Measurements from ENCODE around the gene SPOPL. TPM values are rescaled to one million over a fixed set of nuclear protein-coding genes. Genes with fewer than 3 reads are reported as not detected.

The SPOPL gene
- polyA plus RNA-seq, 4 donors: 6.3 to 22.0 (median 7.7) TPM

DNA sequence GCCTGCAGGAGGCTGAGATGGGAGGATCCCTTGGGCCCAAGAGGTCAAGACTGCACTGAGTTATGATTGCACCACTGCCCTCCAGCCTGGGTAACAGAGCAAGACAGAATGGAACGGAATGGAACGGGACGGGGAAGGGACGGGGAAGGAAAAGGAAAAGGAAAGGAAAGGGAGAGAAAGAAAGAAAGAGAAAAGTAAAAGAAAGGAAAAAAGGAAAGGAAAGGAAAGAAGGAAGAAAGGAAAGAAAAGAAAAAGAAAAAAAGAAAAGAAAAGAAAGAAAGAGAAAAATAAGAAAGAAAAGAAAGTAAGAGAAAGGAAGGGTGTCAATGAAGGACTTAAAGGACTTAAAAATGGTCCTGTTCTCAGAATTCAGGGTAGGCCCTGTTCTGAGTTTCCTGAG is 4.3 kb upstream of the SPOPL start:
- peaks cover 0 to 10% (median 2%) of the 10 kb centered on the region in 3 donors for H3K36me3 ChIP-seq (ENCODE audit: control insufficient read depth in 3 of 3, insufficient read depth in 2 of 3, low read depth in 1 of 3, low read length in 3 of 3)
- H3K9me3 ChIP-seq (ENCODE audit: control insufficient read depth in 2 of 2, insufficient read depth in 1 of 2, low read depth in 1 of 2, low read length in 1 of 2): no peaks in the 10 kb centered on the region
- no peak for DNase-seq
- 96 to 100% (median 100%) methylated on average over 4 of the region's 4 CpGs for WGBS, 3 donors
- H3K4me3 ChIP-seq (ENCODE audit: low read depth in 1 of 3, low read length in 3 of 3): no peak overlapping the region
- peaks cover 0 to 12% (median 0%) of the 10 kb centered on the region in 3 donors for H3K4me1 ChIP-seq (ENCODE audit: control insufficient read depth in 3 of 3, insufficient read depth in 2 of 3, low read depth in 1 of 3, low read length in 2 of 3)
- no peak for FAIRE-seq
- no peaks in the 10 kb centered on the region for H3K27me3 ChIP-seq (ENCODE audit: control insufficient read depth in 3 of 3, insufficient read depth in 3 of 3, low read length in 3 of 3)
- no peak overlapping the region for H3K27ac ChIP-seq (ENCODE audit: low read depth in 1 of 3, low read length in 2 of 3)

DNA sequence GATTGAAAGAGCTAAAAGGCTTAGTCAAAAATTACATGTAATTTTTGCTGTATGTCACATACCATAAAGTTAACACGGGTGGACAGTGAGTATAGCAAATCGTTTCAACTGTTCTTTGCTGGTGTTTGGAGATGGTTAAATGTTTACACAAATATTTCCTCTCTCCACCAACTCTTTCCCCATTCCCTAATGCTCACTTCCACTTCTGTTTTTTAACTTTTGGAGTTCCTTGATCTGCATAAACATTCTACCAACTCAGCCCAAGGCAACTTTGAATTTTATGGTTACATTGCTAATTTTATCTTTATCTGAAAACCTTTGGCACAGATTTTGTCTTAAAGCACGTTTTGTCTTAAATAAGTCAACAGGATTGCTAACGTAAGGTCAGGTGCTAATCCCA is 1.9 kb upstream of the SPOPL start:
- H3K36me3 ChIP-seq (ENCODE audit: control insufficient read depth in 3 of 3, insufficient read depth in 2 of 3, low read depth in 1 of 3, low read length in 3 of 3): peaks cover 0 to 5% (median 2%) of the 10 kb centered on the region in 3 donors
- no peaks in the 10 kb centered on the region for H3K27me3 ChIP-seq (ENCODE audit: control insufficient read depth in 3 of 3, insufficient read depth in 3 of 3, low read length in 3 of 3)
- H3K4me1 ChIP-seq (ENCODE audit: control insufficient read depth in 3 of 3, insufficient read depth in 2 of 3, low read depth in 1 of 3, low read length in 2 of 3): peaks cover 0 to 14% (median 6%) of the 10 kb centered on the region in 3 donors
- DNase-seq (no peak), FAIRE-seq (no peak)
- H3K4me3 ChIP-seq (ENCODE audit: low read depth in 1 of 3, low read length in 3 of 3): no peak overlapping the region
- no peaks in the 10 kb centered on the region for H3K9me3 ChIP-seq (ENCODE audit: control insufficient read depth in 2 of 2, insufficient read depth in 1 of 2, low read depth in 1 of 2, low read length in 1 of 2)
- WGBS, 3 donors: 74 to 75% (median 74%) methylated on average over 4 of the region's 4 CpGs
- no peak overlapping the region for H3K27ac ChIP-seq (ENCODE audit: low read depth in 1 of 3, low read length in 2 of 3)

DNA sequence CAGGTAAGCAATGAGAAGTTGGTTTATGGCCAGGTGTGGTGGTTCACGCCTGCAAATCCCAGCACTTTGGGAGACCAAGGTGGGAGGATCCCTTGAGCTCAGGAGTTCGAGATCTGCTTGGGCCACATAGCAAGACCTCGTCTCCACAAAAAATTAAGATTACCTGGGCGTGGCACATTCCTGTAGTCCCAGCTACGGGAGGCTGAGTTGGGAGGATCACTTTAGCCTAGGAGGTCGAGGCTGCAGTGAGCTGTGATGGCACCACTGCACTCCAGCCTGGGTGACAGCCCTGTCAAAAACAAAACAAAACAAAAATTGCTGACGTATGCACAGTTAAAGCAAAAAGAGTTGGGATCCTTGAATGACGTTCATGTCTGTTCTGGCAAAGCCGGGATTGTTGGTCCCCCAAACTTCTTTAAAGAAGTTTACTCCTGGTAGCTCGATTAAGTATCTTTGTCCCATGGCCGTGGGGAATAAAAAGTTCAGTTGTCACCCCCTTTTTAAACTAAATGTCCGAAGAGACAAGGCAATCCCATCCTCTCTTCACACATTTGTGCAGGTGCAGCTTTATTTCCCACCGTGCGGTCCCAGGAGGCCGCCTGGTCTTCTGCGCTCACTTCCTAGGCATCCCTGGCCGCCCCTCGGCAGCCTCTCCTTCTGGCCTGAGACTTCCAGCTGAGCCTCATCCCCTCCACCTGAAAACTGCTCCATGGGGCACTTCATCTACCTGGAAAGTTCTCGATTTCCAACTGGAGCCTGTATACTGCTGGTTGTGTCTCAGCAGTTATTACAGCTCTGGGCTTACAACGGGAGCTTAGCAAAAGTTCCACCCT is 762 bp upstream of the SPOPL start:
- Histone ChIP-seq H3K4me3 (ENCODE audit: low read depth in 1 of 3, low read length in 3 of 3) (peak overlapping the region; percentile 72 to 100 (median 89)), H3K9me3 (ENCODE audit: control insufficient read depth in 2 of 2, insufficient read depth in 1 of 2, low read depth in 1 of 2, low read length in 1 of 2) (no peaks in the 10 kb centered on the region), H3K36me3 (ENCODE audit: control insufficient read depth in 3 of 3, insufficient read depth in 2 of 3, low read depth in 1 of 3, low read length in 3 of 3) (peaks cover 0 to 5% (median 2%) of the 10 kb centered on the region in 3 donors), H3K27ac (ENCODE audit: low read depth in 1 of 3, low read length in 2 of 3) (peak overlapping the region; percentile 74 to 98 (median 94)), H3K27me3 (ENCODE audit: control insufficient read depth in 3 of 3, insufficient read depth in 3 of 3, low read length in 3 of 3) (no peaks in the 10 kb centered on the region), H3K4me1 (ENCODE audit: control insufficient read depth in 3 of 3, insufficient read depth in 2 of 3, low read depth in 1 of 3, low read length in 2 of 3) (peaks cover 0 to 13% (median 10%) of the 10 kb centered on the region in 3 donors)
- DNase-seq (no peak), FAIRE-seq (no peak)
- WGBS, 3 donors: 24 to 45% (median 42%) methylated on average over 20 of the region's 20 CpGs

DNA sequence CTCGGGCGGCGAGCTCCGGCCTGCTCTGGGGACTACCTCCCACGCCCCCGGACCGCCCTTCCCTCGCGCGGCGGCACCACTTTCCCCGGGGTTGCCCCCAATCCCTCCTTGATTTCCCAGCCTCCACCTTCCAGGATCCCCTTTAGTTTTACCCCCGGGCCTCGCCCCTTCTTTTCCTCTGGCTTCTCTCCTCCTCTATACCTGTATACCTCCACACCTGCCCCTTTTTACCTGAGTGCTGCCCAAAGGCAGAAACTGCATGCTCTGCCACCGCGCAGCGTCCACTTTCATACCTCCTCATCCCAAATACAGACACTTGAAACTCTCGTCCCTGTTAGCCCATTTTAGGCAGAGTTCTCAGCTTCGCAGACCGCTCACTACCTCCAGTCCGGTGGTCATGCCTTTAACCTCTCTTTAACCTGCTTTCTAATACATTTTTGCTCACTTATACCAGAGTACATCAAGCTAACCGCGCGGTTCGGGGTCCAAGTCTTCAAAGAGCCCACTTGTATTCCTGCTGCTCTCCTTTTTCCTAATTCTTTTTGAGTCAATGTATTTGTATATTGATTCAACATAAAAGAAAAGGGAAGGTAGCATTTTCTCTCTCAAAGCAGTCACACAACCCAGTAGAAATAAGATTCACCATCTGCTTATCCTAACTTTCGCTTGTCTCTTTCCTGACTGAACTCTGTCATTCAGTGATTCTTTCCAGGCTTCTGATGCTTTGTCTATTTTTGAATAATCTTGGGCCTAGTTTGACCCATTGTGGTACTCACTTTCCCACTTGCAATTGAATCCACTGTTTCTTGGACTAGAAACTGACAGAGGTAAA is 901 bp downstream of the SPOPL start:
- DNase-seq (peak in 1 of 2 donors; percentile 24), FAIRE-seq (no peak)
- WGBS, 3 donors: 1 to 2% (median 1%) methylated on average over 16 to 26 of the region's 26 CpGs
- H3K36me3 ChIP-seq (ENCODE audit: control insufficient read depth in 3 of 3, insufficient read depth in 2 of 3, low read depth in 1 of 3, low read length in 3 of 3): no peaks in the 10 kb centered on the region
- peak overlapping the region; percentile 72 to 100 (median 86) for H3K4me3 ChIP-seq (ENCODE audit: low read depth in 1 of 3, low read length in 3 of 3)
- H3K27ac ChIP-seq (ENCODE audit: low read depth in 1 of 3, low read length in 2 of 3): peak overlapping the region; percentile 61 to 91 (median 90)
- H3K4me1 ChIP-seq (ENCODE audit: control insufficient read depth in 3 of 3, insufficient read depth in 2 of 3, low read depth in 1 of 3, low read length in 2 of 3): peaks cover 0 to 14% (median 13%) of the 10 kb centered on the region in 3 donors
- no peaks in the 10 kb centered on the region for H3K27me3 ChIP-seq (ENCODE audit: control insufficient read depth in 3 of 3, insufficient read depth in 3 of 3, low read length in 3 of 3)
- no peaks in the 10 kb centered on the region for H3K9me3 ChIP-seq (ENCODE audit: control insufficient read depth in 2 of 2, insufficient read depth in 1 of 2, low read depth in 1 of 2, low read length in 1 of 2)

DNA sequence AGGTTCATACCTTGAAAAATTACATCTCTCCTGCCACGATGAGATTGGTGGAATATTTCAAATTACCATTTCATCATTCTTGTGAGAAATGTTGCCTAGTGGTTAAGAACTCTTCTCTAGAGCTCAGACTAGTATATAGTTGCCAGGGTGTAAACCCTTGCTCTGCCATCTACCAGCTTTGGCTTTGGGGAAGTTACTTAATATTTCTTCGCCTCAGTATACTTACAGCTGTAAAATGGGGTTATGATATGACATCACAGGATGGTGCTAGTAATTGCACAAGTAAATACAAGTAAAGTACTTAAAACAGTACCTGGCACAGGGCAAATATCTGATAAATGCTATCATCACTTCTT is 1.5 kb downstream of the SPOPL start:
- 17 to 34% (median 27%) methylated on average over 2 of the region's 2 CpGs for WGBS, 3 donors
- Histone ChIP-seq H3K27ac (ENCODE audit: low read depth in 1 of 3, low read length in 2 of 3) (peak overlapping the region in 2 of 3 donors; percentile 24 to 90), H3K4me3 (ENCODE audit: low read depth in 1 of 3, low read length in 3 of 3) (peak overlapping the region; percentile 15 to 86 (median 72)), H3K4me1 (ENCODE audit: control insufficient read depth in 3 of 3, insufficient read depth in 2 of 3, low read depth in 1 of 3, low read length in 2 of 3) (peaks cover 0 to 14% (median 13%) of the 10 kb centered on the region in 3 donors), H3K27me3 (ENCODE audit: control insufficient read depth in 3 of 3, insufficient read depth in 3 of 3, low read length in 3 of 3) (no peaks in the 10 kb centered on the region), H3K36me3 (ENCODE audit: control insufficient read depth in 3 of 3, insufficient read depth in 2 of 3, low read depth in 1 of 3, low read length in 3 of 3) (no peaks in the 10 kb centered on the region), H3K9me3 (ENCODE audit: control insufficient read depth in 2 of 2, insufficient read depth in 1 of 2, low read depth in 1 of 2, low read length in 1 of 2) (no peaks in the 10 kb centered on the region)
- peak; percentile 22 to 25 for DNase-seq
- no peak for FAIRE-seq

DNA sequence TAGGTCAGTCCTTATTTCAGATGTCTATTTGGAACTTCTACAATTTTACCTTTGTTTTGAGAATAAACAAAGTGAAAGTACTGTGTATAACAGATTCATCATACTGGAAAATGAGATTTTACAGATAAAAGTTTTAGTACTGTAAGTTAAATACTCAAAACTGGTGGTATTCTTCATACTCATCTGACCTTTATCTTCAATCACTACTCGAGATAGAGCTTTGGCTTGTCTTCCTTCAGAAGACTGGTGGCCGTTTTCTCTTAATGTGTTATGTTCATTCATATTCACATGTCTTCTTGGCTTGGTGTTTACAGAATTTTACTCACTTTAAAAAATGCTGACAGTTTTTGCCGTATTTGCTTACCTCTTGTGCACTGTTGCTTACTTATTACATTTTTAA is 2.1 kb downstream of the SPOPL start:
- DNase-seq: peak in 1 of 2 donors; percentile 3
- Histone ChIP-seq H3K4me3 (ENCODE audit: low read depth in 1 of 3, low read length in 3 of 3) (peak overlapping the region in 1 of 3 donors; percentile 7), H3K9me3 (ENCODE audit: control insufficient read depth in 2 of 2, insufficient read depth in 1 of 2, low read depth in 1 of 2, low read length in 1 of 2) (no peaks in the 10 kb centered on the region), H3K36me3 (ENCODE audit: control insufficient read depth in 3 of 3, insufficient read depth in 2 of 3, low read depth in 1 of 3, low read length in 3 of 3) (no peaks in the 10 kb centered on the region), H3K27me3 (ENCODE audit: control insufficient read depth in 3 of 3, insufficient read depth in 3 of 3, low read length in 3 of 3) (no peaks in the 10 kb centered on the region), H3K4me1 (ENCODE audit: control insufficient read depth in 3 of 3, insufficient read depth in 2 of 3, low read depth in 1 of 3, low read length in 2 of 3) (peaks cover 0 to 14% (median 13%) of the 10 kb centered on the region in 3 donors), H3K27ac (ENCODE audit: low read depth in 1 of 3, low read length in 2 of 3) (no peak overlapping the region)
- FAIRE-seq: no peak
- WGBS, 3 donors: 4 to 13% (median 9%) methylated on average over 3 of the region's 3 CpGs

DNA sequence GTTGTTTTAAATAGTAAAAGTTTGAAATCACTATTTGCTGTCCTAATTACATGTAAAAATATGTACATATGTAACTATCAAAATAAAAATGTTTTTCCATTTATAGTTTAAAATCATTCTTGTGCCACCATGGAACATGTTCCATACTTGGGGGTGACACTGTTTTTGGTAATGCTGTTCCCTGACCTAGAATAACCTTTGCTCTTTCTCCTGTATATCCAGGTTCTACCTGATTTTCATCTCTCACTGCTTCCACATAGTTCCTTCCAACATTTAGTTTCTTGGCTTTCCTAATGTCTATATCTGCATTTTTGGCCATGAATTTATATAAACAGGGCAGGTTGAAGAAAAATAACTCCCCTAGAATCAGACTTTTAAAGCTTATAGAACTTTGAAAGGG is 2.5 kb downstream of the SPOPL start:
- DNase-seq (no peak), FAIRE-seq (no peak)
- Histone ChIP-seq H3K4me1 (ENCODE audit: control insufficient read depth in 3 of 3, insufficient read depth in 2 of 3, low read depth in 1 of 3, low read length in 2 of 3) (peaks cover 0 to 14% (median 13%) of the 10 kb centered on the region in 3 donors), H3K27ac (ENCODE audit: low read depth in 1 of 3, low read length in 2 of 3) (no peak overlapping the region), H3K36me3 (ENCODE audit: control insufficient read depth in 3 of 3, insufficient read depth in 2 of 3, low read depth in 1 of 3, low read length in 3 of 3) (no peaks in the 10 kb centered on the region), H3K4me3 (ENCODE audit: low read depth in 1 of 3, low read length in 3 of 3) (no peak overlapping the region), H3K27me3 (ENCODE audit: control insufficient read depth in 3 of 3, insufficient read depth in 3 of 3, low read length in 3 of 3) (no peaks in the 10 kb centered on the region), H3K9me3 (ENCODE audit: control insufficient read depth in 2 of 2, insufficient read depth in 1 of 2, low read depth in 1 of 2, low read length in 1 of 2) (no peaks in the 10 kb centered on the region)

DNA sequence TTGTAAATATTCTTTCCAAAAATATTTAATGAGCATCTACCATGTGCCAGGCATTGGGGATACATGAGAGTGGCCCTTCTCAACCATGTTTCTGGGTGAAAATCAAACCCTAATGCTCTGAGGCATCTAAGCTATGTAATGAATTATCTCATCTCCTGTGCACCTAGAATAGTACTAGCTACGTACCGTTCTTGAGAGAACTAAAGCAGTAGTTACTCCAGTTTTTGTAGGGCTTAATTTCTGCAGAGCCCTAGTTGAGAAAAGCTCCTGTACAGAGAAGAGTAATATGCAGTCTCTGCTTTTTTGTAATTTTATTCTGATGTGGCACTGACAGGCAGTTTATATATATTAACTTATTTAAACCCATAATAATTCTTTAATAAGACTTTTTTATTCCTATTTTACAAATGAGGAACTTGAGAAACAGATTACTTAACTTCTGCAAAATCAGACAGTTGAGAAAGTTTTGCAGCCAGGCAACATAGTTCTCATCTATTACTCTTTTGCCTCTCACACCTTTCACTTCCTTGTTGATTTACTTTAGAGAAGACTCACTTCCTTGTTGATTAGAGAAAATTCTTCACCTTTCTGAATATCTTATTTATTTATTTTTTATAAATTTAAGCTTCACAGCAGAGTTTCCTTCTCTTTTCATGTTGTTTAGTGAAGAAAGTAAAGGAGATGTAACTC is 3.1 kb downstream of the SPOPL start:
- H3K27ac ChIP-seq (ENCODE audit: low read depth in 1 of 3, low read length in 2 of 3): peak overlapping the region in 1 of 3 donors; percentile 20
- WGBS, 3 donors: 21 to 28% (median 24%) methylated on average over 2 of the region's 2 CpGs
- FAIRE-seq: no peak
- peaks cover 0 to 14% (median 13%) of the 10 kb centered on the region in 3 donors for H3K4me1 ChIP-seq (ENCODE audit: control insufficient read depth in 3 of 3, insufficient read depth in 2 of 3, low read depth in 1 of 3, low read length in 2 of 3)
- H3K27me3 ChIP-seq (ENCODE audit: control insufficient read depth in 3 of 3, insufficient read depth in 3 of 3, low read length in 3 of 3): no peaks in the 10 kb centered on the region
- no peaks in the 10 kb centered on the region for H3K9me3 ChIP-seq (ENCODE audit: control insufficient read depth in 2 of 2, insufficient read depth in 1 of 2, low read depth in 1 of 2, low read length in 1 of 2)
- DNase-seq: peak in 1 of 2 donors; percentile 42
- no peak overlapping the region for H3K4me3 ChIP-seq (ENCODE audit: low read depth in 1 of 3, low read length in 3 of 3)
- no peaks in the 10 kb centered on the region for H3K36me3 ChIP-seq (ENCODE audit: control insufficient read depth in 3 of 3, insufficient read depth in 2 of 3, low read depth in 1 of 3, low read length in 3 of 3)

Data from small intestine (tissue), 7 donors.